ENCODE data around the gene ZBTB7C.

GRCh38 chr18:48300463-48300961 lies 108.7 kb downstream of the ZBTB7C start:
- no peak for TF ChIP-seq USF2 (IDR thresholded peaks at IDR 0.05; ENCODE audit: borderline replicate concordance, low read depth, low read length)
- TF ChIP-seq RFX5 (IDR thresholded peaks at IDR 0.05; ENCODE audit: low read length), result no peak
- TF ChIP-seq CTCF (IDR thresholded peaks at IDR 0.05), result no peak
- TF ChIP-seq, protein P1, sequence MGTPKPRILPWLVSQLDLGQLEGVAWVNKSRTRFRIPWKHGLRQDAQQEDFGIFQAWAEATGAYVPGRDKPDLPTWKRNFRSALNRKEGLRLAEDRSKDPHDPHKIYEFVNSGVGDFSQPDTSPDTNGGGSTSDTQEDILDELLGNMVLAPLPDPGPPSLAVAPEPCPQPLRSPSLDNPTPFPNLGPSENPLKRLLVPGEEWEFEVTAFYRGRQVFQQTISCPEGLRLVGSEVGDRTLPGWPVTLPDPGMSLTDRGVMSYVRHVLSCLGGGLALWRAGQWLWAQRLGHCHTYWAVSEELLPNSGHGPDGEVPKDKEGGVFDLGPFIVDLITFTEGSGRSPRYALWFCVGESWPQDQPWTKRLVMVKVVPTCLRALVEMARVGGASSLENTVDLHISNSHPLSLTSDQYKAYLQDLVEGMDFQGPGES (IDR thresholded peaks at IDR 0.05; ENCODE audit: low read depth, low read length), result no peak
- TF ChIP-seq TCF12 (IDR thresholded peaks at IDR 0.05), result no peak
- no peak for TF ChIP-seq POLR2AphosphoS5 (IDR thresholded peaks at IDR 0.05; ENCODE audit: low read depth, low read length)
- no peak for TF ChIP-seq GABPA (IDR thresholded peaks at IDR 0.05; ENCODE audit: low read depth)
- no peak for TF ChIP-seq JUND (IDR thresholded peaks at IDR 0.05)
- TF ChIP-seq CHD2 (IDR thresholded peaks at IDR 0.05; ENCODE audit: low read length, partially characterized antibody), result no peak
- TF ChIP-seq EZH2phosphoT487 (IDR thresholded peaks at IDR 0.05; ENCODE audit: borderline replicate concordance, low read depth), result no peak
- no peak for TF ChIP-seq GATA2 (CRISPR knock-in tag; IDR thresholded peaks at IDR 0.05)
- TF ChIP-seq TAF1 (IDR thresholded peaks at IDR 0.05; ENCODE audit: borderline replicate concordance, low read depth, low read length), result no peak

Measured in SK-N-SH (cell line).